ENCODE results near the gene WDFY3.

GRCh38 chr4:84940960-84941359 is 25.5 kb downstream of the WDFY3 start:
- no peak for TF ChIP-seq JUN (IDR thresholded peaks at IDR 0.05; ENCODE audit: borderline replicate concordance, low read depth, low read length)
- TF ChIP-seq JUN (CRISPR knock-in tag; IDR thresholded peaks at IDR 0.05; ENCODE audit: borderline replicate concordance): no peak
- TF ChIP-seq ZNF274 (IDR thresholded peaks at IDR 0.05; ENCODE audit: borderline replicate concordance, low read depth, low read length): no peak
- no peak for TF ChIP-seq ZBTB11 (CRISPR knock-in tag; IDR thresholded peaks at IDR 0.05)
- TF ChIP-seq SETDB1 (IDR thresholded peaks at IDR 0.05; ENCODE audit: low read length): no peak
- no peak for TF ChIP-seq ZBTB7A (IDR thresholded peaks at IDR 0.05; ENCODE audit: borderline replicate concordance, control insufficient read depth, low read depth, low read length)
- TF ChIP-seq ASH1L (IDR thresholded peaks at IDR 0.05; ENCODE audit: borderline replicate concordance, low read depth, partially characterized antibody): no peak
- TF ChIP-seq EP300 (IDR thresholded peaks at IDR 0.05; ENCODE audit: low read length): no peak
- TF ChIP-seq TFAP4 (CRISPR knock-in tag; IDR thresholded peaks at IDR 0.05; ENCODE audit: borderline replicate concordance): no peak
- no peak for TF ChIP-seq CTCF (IDR thresholded peaks at IDR 0.05 in 2 of 3, conservative IDR thresholded peaks at IDR 0.05 in 1 of 3; ENCODE audit: insufficient read depth in 2 of 3, low read depth in 1 of 3, low read length in 3 of 3)
- TF ChIP-seq SIN3A (IDR thresholded peaks at IDR 0.05; ENCODE audit: borderline replicate concordance in 2 of 2, control insufficient read depth in 1 of 2, low read depth in 2 of 2, low read length in 2 of 2): no peak
- TF ChIP-seq ZNF785 (CRISPR knock-in tag; IDR thresholded peaks at IDR 0.05): no peak
- no peak for TF ChIP-seq EGR1 (conservative IDR thresholded peaks at IDR 0.05)
- TF ChIP-seq POLR2AphosphoS5 (IDR thresholded peaks at IDR 0.05; ENCODE audit: control insufficient read depth, insufficient read depth, low read depth, low read length): no peak
